T-helper 2 cell treated with Interferon-gamma antibody and Interleukin-4, amounts not matched to agents 5 μg/mL and 100 μg/mL, for 36 hours (primary cell): ENCODE data around the gene GPRIN2.
"Not testable (repeated sequence)": the region's sequence is repeated elsewhere in the genome, so short reads cannot be mapped to it uniquely, and the experiment has no call there.

Experiments used
- DNase-seq: peaks from one replicate; pipeline ENCODE4 v3.0.0; 2021; ENCODE audit warnings: low spot score
- H3K27ac Mint-ChIP-seq: one replicate; pipeline ENCODE4 v1.8.0; 2021; ENCODE audit warnings: mild to moderate bottlenecking, mixed read lengths
- H3K27me3 Mint-ChIP-seq: one replicate; pipeline ENCODE4 v1.8.0; 2021; ENCODE audit warnings: low read depth, mixed read lengths
- H3K36me3 Mint-ChIP-seq: one replicate; pipeline ENCODE4 v1.8.0; 2021; ENCODE audit warnings: low read depth, mixed read lengths
- H3K4me1 Mint-ChIP-seq: one replicate; pipeline ENCODE4 v1.8.0; 2021; ENCODE audit warnings: low read depth, mixed read lengths
- H3K4me3 Mint-ChIP-seq: one replicate; pipeline ENCODE4 v1.8.0; 2022; ENCODE audit warnings: mild to moderate bottlenecking, moderate library complexity, mixed read lengths
- H3K9me3 Mint-ChIP-seq: one replicate; pipeline ENCODE4 v1.8.0; 2021; ENCODE audit warnings: mixed read lengths

Gene GPRIN2

DNA sequence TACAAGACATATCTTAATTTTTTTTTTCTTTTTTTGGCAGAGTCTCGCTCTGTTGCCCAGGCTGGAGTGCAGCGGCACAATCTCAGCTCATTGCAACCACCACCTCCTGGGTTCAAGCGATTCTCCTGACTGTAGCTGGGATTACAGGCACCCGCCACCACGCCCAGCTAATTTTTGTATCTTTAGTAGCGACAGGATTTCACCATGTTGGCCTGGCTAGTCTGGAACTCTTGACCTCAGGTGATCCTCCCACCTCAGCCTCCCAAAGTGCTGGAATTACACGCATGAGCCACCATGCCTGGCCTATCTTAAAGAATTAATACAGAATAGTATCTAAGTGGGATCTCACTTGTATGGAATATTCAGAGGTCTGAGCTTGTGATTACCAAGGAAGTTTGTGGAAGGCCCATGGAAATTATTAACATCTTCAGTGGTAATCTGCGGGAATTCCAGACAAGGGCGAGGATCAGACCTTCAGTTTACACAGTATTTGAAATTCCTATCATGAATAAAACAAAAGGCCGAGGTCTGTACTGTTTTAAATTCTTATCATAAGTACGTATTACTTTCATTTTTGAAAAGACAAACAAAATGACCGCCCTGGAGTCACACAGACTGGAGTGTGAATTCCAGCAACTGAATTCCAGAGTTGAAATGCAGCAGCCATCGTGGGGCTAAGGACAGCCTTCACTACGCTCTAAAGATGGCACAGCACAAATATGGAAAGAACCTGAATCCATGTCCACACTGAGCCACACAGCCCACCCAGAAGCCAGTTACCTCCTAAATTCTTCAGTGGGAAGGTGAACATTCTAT, 16.7 kb downstream of the GPRIN2 start:
- H3K36me3 Mint-ChIP-seq: no peaks in the 10 kb centered on the region
- no peak for DNase-seq
- H3K27ac Mint-ChIP-seq: no peak overlapping the region
- H3K9me3 Mint-ChIP-seq: no peaks in the 10 kb centered on the region
- peaks cover 3% of the 10 kb centered on the region for H3K4me1 Mint-ChIP-seq
- peaks cover 48% of the 10 kb centered on the region for H3K27me3 Mint-ChIP-seq
- H3K4me3 Mint-ChIP-seq: no peak overlapping the region

DNA sequence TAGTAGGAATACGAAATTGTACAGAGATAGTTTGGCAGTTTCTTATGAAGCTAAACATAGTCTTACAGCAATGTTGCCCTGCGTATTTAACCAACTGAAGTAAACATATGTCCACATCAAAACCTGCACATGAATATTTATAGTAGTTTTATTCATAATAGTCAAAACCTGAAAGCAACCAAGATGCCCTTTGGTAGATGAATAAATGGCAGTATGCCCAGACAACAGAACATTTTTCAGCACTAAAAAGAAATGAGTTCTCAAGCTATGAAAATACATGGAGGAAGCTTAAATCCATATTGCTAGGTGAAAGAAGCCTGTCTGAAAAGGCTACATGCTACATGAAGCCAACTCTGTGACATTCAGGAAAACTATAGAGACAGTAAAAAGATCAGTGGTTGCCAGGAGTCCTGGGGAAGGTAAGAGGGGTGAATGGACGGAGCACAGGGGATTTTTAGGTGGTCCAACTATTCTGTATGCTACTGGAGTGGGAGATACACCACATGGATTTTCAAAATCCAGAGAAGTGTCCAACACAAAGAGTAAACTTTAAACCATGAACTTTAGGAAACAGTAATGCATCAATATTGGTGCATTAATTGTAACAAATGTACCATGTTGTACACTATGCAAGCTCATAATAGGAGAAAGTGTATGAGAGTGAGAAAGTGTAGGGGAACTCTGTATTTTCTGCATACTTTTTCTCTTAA, 17.6 kb downstream of the GPRIN2 start:
- no peaks in the 10 kb centered on the region for H3K36me3 Mint-ChIP-seq
- H3K9me3 Mint-ChIP-seq: no peaks in the 10 kb centered on the region
- H3K27me3 Mint-ChIP-seq: peaks cover 48% of the 10 kb centered on the region
- no peak overlapping the region for H3K4me3 Mint-ChIP-seq
- peaks cover 3% of the 10 kb centered on the region for H3K4me1 Mint-ChIP-seq
- no peak for DNase-seq
- H3K27ac Mint-ChIP-seq: no peak overlapping the region

DNA sequence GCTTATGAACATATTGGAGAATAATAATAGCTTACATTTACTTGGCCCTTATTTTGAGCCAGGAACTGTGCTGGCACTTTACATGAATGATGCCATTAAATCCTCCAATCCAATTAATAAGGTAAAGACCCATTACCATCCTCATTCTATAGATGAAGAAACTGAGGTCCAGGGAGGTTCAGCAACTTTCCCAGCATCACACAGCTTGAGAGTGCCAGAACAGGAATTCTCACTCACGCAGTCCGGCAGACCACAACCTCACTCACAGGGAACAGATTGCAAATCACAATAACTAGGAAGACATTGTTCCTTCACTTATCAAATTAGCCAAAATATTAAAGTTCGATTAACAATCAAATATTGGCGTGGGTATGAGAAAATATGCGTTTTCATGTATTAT, 18.3 kb downstream of the GPRIN2 start:
- Mint-ChIP-seq H3K4me1 (peaks cover 3% of the 10 kb centered on the region), H3K27ac (no peak overlapping the region), H3K9me3 (no peaks in the 10 kb centered on the region), H3K27me3 (peaks cover 47% of the 10 kb centered on the region), H3K36me3 (no peaks in the 10 kb centered on the region), H3K4me3 (no peak overlapping the region)
- DNase-seq: no peak

DNA sequence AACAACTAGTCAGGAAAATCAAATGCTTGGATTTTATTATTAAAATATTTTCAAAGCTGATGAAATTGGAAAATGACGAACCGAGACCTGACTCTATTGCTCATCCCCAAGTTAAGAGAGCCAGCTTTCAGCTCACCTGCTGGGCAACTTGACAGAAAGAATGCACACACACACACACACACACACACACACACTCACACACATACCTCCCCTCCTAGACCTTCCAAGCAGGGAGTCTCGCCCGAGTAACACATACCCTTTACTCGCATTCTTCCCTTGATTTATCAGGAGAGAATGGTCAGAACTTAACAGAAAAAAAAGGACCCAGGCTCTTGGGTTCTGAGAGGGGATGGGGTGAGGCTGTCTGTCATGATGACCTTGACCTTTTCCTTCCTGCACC, 19.1 kb downstream of the GPRIN2 start:
- H3K27ac Mint-ChIP-seq: no peak overlapping the region
- no peaks in the 10 kb centered on the region for H3K36me3 Mint-ChIP-seq
- no peak overlapping the region for H3K4me3 Mint-ChIP-seq
- H3K27me3 Mint-ChIP-seq: peaks cover 40% of the 10 kb centered on the region
- DNase-seq: no peak
- H3K9me3 Mint-ChIP-seq: no peaks in the 10 kb centered on the region
- peaks cover 2% of the 10 kb centered on the region for H3K4me1 Mint-ChIP-seq

DNA sequence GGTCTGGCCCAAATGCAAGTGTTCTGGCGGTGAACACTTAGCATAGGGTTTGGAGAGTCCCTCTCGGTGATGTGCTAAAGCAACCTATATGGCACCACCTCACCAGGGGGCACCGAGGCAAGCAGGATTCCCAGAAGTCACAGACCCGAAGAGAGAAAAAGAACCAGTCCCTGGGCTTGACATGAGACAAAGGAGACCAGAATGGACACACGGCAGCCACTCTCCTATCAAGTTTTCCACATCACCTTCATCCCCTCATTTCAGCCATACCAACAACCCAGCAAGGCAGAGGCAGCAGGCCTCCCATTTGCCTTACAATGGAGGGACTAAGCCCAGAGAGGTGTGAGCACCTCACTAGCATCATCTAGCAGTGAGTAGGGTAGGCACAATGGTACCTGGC, 19.7 kb downstream of the GPRIN2 start:
- H3K27ac Mint-ChIP-seq: no peak overlapping the region
- H3K27me3 Mint-ChIP-seq: peaks cover 37% of the 10 kb centered on the region
- no peak overlapping the region for H3K4me3 Mint-ChIP-seq
- DNase-seq: no peak
- no peaks in the 10 kb centered on the region for H3K4me1 Mint-ChIP-seq
- H3K9me3 Mint-ChIP-seq: no peaks in the 10 kb centered on the region
- no peaks in the 10 kb centered on the region for H3K36me3 Mint-ChIP-seq

DNA sequence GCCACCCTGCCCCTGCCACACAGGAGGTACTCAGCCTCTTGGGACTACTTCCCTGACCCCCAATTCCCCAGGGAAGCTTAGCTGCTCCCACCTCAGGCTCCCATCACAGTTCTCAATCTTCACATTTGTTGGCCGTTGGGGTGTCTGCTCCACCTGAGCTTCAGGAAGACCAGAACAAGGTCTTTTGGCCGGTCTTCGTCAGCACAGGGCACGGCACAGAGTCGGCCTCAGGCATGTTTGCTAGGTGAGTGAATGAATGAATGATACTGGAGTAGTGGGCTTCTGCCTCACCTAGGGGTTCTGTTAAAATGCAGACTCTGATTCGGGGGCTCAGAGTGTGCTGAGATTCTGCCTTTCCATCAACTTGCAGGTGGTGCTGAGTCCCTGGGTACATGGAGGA, 20.3 kb downstream of the GPRIN2 start:
- no peaks in the 10 kb centered on the region for H3K4me1 Mint-ChIP-seq
- H3K4me3 Mint-ChIP-seq: no peak overlapping the region
- peaks cover 36% of the 10 kb centered on the region for H3K27me3 Mint-ChIP-seq

DNA sequence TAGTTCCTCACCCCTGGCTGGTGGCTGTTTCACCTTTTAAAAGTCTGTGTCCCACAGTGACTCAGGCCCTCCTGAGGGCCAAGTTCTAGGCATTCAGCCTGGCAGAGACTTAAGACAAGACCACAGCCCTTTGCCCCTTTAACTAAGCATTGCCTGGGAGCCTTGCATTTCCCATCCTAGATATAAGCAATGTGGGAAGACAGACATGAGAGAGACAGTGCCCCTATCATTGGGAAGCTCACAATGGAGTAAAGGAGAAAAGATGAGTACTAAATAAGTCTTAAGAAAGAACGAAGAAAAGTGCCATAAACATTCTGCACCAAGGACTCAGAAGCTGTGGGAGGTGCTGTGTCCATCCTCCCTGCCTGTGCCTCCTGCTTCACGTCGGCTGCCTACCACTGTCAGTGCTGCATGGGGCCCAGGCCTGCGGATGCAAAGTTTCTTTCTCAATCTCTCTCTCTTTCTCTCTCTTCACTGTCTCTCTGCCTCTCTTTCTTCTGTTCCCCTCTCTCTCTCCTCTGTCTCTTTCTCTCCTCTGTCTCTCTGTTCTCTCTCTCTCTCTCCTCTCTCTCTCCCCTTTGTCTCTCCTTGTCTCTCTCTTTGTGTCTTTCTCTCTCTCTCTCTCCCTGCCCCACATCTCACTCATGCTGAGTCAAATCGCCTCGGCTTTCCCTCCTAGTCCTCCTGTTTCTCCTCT, 21.5 kb downstream of the GPRIN2 start:
- H3K4me3 Mint-ChIP-seq: no peak overlapping the region
- H3K27me3 Mint-ChIP-seq: peaks cover 26% of the 10 kb centered on the region
- H3K36me3 Mint-ChIP-seq: no peaks in the 10 kb centered on the region
- no peak for DNase-seq
- no peak overlapping the region for H3K27ac Mint-ChIP-seq
- no peaks in the 10 kb centered on the region for H3K4me1 Mint-ChIP-seq
- no peaks in the 10 kb centered on the region for H3K9me3 Mint-ChIP-seq

More for the DNA sequence above, 20.3 kb downstream of the GPRIN2 start:
- Mint-ChIP-seq H3K9me3 (no peaks in the 10 kb centered on the region), H3K36me3 (no peaks in the 10 kb centered on the region), H3K27ac (no peak overlapping the region)
- no peak for DNase-seq

DNA sequence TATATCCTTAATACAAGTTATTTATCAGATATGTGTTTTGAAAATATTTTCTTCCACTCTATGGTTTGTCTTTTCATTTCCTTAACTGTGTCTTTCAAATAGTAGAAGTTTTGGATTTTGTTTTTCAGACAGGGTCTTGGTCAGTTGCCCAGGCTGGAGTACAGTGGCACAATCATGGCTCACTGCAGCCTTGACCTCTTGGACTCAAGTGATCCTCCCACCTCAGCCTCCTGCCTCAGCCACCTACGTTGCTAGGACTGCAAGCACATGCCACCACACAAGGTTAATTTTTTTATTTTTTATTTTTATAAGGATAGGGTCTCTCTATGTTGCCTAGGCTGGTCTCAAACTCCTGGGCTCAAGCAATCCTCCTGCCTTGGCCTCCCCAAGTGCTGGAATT, 24.2 kb downstream of the GPRIN2 start:
- not testable (repeated sequence) for H3K27me3 Mint-ChIP-seq, H3K9me3 Mint-ChIP-seq, DNase-seq, H3K27ac Mint-ChIP-seq, H3K36me3 Mint-ChIP-seq, H3K4me3 Mint-ChIP-seq, H3K4me1 Mint-ChIP-seq

DNA sequence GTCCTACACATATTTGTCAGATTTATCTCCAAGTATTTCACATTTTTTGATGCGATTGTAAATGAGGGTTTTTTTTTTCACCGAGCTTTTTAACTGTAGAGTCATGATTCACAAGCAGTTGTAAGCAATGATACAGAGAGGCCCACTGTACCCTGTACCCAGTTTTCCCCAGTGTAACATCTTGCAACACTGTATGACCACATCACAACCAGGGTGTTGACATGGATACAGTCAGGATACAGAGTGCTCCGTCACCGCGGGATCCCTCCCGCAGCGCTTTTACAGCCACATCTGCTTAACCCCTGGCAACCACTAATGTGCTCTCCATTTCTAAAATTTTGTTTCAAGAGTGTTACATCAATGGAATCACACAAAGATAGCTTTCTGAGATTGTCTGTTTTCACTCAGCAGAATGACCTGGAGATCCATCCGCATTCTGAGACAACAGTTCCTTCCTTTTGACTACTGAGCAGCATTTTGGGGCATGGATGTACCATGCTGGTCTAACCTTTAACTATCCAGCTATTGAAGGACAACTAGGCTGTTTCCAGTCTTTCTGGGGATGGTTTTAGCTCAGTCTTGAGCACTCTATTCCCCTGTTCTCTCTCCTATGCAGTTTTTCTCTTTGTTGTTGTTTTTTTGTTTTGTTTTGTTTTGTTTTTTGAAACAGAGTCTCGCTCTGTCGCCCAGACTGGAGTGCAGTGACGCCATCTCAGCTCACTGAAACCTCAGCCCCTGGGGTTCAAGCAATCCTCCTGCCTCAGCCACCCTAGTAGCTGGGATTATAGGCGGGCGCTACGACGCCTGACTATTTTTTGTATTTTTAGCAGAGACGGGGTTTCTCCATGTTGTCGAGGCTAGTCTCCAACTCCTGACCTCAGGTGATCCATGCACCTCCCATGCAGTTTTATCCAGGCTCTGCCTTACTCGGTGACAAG, 25.9 kb downstream of the GPRIN2 start:
- Mint-ChIP-seq H3K36me3 (no peaks in the 10 kb centered on the region), H3K9me3 (no peaks in the 10 kb centered on the region), H3K27ac (no peak overlapping the region), H3K4me1 (no peaks in the 10 kb centered on the region), H3K27me3 (peaks cover 2% of the 10 kb centered on the region), H3K4me3 (no peak overlapping the region)
- no peak for DNase-seq

DNA sequence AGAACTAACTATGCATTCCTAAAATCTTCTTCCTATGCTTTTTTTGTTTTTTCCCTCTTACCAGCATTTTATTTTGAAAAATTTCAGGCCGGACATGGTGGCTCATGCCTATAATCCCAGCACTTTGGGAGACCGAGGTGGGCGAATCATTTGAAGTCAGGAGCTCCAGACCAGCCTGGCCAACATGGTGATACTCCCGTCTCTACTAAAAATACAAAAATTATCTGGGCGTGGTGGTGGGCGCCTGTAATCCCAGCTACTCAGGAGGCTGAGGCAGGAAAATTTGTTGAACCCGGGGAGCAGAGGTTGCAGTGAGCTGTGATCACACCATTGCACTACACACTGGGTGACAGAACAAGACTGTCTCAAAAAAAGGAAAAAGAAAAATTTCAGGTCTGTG, 26.7 kb downstream of the GPRIN2 start:
- not testable (repeated sequence) for H3K27me3 Mint-ChIP-seq

DNA sequence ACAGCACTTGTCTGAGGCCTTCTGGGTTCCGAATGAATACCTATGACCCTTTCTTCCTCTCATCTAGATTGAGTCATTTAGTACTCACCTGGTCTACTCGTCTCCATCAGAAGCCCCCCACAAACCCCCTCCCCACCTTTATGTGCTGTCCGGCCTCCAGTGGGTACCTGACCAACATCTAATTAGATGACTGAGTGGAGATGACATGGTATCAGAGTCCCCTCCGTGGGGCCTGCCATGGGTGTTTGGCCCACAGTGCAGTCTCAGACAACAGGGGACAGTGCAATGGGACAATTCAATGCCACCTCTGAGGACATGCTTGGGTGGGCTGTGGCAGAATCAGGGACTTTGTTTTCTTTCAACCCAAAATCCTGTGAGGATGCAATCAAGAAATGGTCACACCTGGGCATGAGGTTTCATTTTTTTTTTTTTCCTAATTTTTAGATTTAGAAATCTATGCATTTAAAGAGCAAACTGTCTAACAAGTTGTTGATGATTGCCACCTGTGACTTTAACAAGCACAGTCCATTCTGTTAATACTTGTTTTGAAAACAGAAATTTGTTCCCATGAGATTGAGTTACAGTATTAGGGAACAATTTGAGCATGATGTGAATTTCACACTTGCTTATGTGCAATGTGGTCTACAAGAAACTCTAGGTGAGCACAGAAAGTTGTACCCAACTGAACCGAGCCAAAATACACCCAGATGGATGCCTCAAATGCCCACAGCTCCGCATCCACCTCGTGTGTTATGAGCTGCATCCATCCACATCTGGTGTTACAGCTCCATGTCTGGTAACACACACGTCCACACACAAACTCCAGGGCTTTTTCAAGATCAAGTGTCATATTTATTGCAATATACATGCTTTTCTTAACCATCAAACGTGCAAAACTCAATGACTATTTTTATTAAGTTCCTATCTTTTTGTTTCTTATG, 27.5 kb downstream of the GPRIN2 start:
- H3K36me3 Mint-ChIP-seq: no peaks in the 10 kb centered on the region
- H3K27ac Mint-ChIP-seq: no peak overlapping the region
- H3K27me3 Mint-ChIP-seq: peaks cover 2% of the 10 kb centered on the region
- H3K4me3 Mint-ChIP-seq: no peak overlapping the region
- H3K9me3 Mint-ChIP-seq: no peaks in the 10 kb centered on the region
- DNase-seq: no peak
- no peaks in the 10 kb centered on the region for H3K4me1 Mint-ChIP-seq

More for the DNA sequence above, 26.7 kb downstream of the GPRIN2 start:
- H3K4me1 Mint-ChIP-seq, H3K36me3 Mint-ChIP-seq, H3K4me3 Mint-ChIP-seq, DNase-seq, H3K27ac Mint-ChIP-seq, H3K9me3 Mint-ChIP-seq: not testable (repeated sequence)

DNA sequence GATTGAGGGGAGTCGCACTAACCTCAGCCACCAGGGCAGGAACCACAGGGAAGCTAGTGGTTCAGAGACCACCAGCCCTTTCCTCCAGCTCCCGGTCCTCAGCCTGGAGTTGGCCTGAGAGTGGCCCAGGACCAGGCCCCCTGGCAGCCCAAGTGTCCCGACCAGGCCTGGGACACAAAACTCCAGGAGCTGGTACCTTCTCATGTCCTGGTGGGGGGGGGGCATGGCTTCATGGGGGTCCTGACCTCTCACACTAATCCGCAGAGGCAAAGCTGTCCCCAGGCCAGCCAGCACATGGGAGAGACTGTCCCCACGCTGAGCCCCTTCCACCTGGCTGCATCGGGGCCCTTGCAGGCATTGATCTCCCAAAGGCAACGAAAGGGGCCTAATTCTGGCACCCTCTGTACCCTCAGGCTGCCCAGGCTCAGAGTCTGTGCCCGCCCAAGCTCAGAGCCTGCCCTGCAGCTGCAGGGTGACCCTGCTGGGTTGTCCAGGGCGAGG, 28.2 kb downstream of the GPRIN2 start:
- Mint-ChIP-seq H3K27ac (no peak overlapping the region), H3K27me3 (peaks cover 2% of the 10 kb centered on the region), H3K4me1 (no peaks in the 10 kb centered on the region), H3K9me3 (no peaks in the 10 kb centered on the region), H3K36me3 (no peaks in the 10 kb centered on the region), H3K4me3 (no peak overlapping the region)
- DNase-seq: no peak
